GM21717 (cell line): ENCODE results near the gene HS3ST4.

ENCODE experiments used
- ATAC-seq: cut with Tn5 transposase; IDR thresholded peaks from one replicate; pipeline ENCODE4 v1.9.1; 2021; ENCODE audit warnings: mild to moderate bottlenecking, moderate library complexity; ENCODE audit not compliant: unreplicated experiment

Gene HS3ST4

DNA sequence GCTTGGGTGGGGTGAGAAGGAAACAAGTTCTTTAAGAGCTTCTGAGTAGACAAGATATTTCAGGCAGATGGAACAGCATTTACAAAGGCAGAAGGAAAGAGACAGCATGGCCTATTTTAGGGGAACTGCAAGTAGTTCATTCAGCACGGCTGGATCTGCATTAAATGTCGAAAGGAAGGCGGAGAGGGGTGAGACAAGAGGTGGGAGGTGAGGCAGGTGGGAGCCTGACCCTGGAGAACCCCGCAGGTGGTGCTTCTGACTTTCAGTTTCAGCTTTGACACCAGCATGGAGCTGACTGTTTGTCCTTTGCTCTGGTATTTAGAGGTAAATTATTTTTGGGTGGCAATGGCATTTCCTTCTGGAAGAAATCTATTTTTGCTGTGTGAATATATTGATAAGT is 194.8 kb downstream of the HS3ST4 start:
- ATAC-seq: no peak

DNA sequence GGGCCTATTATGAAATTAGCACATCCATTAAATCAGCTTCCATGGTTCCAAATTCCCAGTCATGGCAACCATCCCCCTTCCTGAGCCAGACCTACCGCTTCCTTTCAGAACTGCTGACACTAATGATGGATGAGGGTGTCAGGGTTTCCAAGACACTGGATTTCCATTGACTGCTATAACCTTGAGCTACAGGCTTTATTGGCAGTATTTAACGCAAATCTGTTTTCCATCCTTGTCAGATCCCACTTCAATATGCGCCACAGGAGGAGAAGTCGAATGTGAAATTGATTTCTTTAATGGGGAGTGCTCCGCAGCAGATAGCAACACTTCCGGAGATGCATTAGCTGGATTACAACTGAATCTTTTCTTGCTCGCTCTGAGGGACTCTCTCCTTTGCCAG is 197.1 kb downstream of the HS3ST4 start:
- ATAC-seq: no peak

DNA sequence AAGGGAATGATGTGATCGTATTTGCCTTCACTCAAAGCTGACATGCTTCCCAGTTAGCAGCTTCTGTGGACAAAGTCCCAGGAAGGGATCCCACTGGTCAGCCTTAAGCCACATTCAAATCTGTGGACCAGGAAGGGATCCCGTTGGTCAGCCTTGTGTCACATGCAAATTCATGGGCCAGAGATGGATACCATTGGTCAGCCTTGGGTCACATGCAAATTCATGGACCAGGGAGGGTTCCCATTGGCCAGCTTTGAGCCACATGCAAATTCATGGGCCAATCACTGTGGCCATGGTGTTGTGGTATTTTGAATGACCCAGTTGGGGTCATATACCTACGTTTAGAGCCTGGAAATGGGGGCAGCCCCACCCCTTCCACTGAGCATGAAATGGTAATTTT is 201.6 kb downstream of the HS3ST4 start:
- ATAC-seq: no peak

DNA sequence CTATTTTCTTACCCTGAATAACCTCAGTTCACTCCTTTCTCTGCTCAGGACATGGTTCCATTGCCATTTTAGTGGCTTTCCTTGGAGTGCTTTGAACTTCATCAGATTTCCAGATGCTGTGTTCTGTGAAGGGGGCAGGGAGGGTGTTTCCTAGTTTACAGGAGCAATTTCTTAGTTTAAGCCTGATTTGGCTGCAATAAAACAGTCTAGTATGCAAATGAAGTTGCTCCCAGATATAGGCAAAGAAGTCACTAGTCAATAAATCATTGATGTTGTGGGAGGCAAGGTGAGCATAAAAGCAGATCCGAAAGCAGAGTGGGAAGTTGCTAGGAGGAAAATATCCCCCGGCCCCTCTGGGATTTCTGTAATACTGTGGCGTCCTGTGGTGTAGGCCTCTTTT is 202.3 kb downstream of the HS3ST4 start:
- no peak for ATAC-seq

DNA sequence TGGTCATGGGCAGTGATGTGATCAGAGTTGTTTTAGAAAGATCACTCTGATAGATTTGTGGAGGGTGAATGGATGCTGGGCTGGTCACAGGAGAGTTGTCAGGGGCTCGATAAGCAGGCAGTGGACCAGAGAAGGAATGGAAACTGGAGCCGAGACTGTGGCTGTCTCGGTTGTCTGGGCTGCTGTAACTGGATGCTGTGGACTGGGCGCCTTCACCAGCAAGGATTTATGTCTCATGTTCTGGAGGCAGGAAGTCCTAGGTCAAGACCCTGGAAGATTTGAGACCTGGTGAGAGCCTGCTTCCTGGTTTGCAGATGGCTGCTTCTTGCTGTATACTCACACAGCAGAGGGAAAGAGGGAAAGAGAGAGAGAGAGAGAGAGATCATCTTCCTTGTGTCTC is 203.6 kb downstream of the HS3ST4 start:
- no peak for ATAC-seq

DNA sequence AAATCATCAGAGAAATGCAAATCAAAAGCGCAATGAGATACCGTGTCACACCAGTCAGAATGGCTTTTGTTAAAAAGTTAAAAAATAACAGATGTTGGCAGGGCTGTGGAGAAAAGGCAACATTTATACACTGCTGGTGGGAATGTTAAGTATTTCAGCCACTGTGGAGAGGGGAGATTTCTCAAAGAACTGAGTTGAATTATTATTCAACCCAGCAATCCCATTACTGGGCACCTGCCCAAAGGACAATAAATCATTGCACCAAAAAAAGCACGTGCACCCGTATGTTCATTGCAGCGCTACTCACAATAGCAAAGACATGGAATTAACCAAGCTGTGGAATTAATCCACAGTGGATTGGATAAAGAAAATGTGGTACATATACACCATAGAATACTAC is 204.7 kb downstream of the HS3ST4 start:
- no peak for ATAC-seq

DNA sequence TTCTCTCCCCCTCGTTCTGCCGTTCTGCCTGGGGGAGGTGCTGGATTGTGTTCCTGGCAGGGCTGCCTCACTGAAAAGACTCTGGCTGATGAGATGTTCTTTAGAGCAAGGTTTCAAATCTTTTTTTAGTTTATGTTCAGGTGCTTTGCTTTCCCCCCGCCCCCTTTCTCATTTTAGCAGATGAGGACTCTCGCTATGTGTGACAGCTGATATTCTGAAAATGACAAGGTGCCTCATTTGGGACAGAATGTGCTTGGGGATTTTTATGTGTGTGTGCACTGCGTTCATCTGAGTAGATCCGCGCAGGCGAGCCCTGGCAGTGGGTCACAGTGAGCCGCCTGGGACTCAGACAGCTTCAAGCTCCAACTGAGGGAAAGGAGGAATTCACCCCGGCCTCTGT is 205.9 kb downstream of the HS3ST4 start:
- no peak for ATAC-seq

DNA sequence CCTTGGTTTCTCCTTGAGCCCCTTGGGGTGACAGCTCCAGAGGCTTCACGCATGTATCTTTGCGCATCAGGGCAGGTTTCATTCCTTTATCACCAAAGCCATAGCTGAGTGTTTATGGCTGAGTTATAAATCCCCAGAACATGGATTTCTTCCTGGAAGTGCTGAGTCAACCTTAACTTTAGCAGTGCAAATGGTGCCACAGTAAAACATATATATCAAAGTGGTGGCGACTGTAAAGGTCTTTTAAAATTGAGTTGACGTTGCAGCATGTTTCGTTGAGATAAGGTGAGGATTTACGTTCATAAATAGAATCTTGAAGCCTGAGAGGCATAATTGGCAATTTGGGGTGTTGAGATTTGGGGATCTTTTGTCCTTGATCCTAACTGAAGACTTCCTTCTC is 214.1 kb downstream of the HS3ST4 start:
- no peak for ATAC-seq

DNA sequence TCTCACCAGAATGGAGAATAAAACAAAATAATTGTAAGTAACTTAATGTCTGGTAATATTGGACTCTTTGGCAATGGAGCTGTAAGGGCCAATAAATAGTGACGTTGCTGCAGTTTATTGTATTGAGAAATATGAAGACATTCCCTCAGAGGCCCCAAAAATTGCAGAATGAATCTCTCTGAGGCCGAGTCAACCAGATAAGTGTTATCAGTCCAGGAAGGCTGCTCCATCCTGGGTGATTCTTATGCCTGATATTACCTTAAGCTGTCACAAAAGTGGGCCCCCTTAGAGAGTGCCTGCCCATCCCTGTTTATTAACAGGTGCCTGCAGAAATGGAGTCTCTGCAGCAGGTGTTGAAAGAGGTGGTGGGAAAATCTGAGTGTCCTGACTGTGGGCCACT is 219.2 kb downstream of the HS3ST4 start:
- no peak for ATAC-seq

DNA sequence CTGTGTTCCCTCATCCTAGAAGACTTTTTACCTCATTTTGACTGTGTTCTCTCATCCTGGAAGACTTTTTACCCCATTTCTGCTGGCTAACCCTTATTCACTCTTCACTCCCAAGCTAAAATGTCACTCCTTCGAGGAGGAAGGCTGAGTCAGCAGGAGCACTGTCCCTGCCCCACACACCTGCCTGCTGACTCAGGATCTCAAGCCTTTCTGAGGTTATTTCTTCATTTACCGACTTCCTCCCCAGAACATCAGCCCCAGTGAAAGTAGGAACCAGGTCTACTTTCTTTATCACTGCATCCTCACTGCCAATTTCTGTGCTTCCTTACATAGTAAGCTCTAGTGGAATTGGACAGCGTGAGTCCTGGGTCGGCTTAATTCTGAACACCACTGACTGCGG is 220.6 kb downstream of the HS3ST4 start:
- ATAC-seq: no peak

DNA sequence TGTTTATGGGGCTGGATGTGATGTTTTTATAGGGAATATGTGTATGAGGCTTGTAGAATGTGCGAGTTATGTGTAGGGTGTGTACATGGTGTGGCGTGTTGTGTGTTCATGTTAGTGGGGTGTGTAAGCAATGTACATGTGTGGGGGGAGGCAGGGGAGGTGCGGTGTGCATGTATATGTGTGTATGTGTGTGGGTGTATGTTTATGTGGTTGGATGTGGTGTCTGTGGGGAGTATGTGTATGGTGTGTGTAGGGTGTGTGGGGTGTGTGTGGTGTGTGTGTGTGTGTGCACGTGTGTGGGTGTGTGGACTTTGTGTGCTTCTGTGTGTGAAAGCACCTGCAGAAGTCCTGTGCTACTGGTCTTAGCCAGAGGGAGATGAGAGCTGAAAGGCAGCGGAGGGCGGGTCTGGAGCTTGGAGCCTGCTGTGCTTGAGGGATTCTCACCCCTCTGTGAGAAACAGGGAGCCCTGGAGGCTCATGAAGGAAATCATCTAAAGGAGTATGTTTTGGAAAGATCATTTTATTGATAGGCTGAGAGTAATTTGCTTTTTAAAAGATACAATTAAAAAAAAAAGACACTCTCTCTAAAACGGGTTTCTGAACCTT is 222.7 kb downstream of the HS3ST4 start:
- ATAC-seq: no peak

DNA sequence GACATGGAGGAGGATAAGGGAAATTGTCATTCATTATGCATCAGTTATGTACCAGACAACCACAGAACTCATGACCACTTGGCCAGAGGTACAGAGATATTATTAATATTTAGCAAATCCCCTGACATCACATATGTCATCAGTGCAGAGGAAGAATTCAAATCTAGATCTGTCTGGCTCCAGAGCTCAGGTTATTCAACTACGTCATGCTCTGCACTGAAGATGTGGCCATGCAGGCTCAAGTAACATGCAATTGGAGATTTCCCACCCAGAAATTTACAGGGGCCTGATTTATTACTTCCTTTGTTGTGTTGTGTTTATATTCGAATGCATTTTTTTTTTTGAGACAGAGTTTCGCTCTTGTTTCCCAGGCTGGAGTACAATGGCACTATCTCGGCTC is 224.3 kb downstream of the HS3ST4 start:
- ATAC-seq: no peak

DNA sequence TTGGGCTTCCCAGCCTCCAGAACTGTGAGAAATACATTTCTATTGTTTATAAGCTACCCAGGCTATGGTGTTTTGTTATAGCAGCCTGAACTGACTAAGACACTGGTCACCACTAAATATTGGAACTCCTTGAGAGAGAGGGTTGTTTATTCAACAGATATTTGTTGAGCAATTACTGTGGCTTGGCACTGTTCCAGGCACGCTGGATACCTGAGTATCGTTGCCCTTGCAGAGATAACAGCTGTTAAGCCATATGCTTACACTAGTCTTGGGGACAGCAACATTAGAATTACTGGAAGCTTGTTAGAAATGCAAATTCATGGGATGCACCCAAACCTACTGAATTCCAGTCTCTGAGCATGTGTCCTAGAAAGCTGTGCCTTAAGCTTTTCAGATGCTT is 230.7 kb downstream of the HS3ST4 start:
- no peak for ATAC-seq

DNA sequence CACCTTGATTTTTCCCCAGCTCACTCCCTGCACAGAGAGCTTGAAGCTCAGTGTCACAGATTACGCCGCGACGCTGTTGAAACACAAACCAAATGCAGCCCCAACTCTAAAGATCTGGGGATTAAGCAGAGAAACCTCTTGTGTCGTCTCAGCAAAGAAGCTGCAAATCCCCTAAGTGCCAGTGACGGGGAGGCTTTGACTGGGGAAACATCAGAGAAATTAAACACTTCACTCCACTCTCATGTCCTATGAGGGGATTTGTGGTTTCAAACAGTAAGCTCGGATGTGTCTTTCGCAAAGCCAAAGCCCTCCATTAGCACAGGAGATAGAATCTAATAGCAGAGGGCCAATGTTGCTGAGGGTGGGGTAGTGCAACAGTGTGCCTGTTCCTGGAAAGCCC is 233.7 kb downstream of the HS3ST4 start:
- ATAC-seq: no peak

DNA sequence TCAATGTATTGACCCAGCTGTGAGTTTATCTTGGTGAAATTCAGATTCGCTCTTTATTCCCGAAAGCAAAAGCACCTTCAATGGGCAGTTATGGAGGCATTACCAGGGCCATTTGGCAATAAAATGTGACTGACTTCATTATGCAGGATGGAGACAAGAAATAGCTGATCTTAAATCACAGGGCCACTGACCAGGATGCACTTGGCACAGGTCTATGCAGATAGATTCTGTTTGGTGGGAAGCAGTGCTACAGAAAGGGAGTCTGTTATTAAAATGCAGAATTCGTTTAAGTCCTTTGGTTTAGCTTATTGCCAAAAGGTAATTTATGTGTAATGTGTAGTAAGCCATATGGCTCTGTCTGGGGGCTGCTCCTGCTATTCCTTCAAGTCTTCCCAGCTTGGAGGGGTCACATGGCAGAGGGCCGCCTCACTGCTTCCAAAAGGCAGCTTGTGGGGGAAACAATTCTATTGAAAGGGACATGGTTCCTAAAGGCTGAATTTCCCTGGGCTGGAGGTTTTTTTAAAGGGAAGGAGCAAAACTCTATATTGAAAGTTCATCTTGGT is 239.8 kb downstream of the HS3ST4 start:
- ATAC-seq: no peak

DNA sequence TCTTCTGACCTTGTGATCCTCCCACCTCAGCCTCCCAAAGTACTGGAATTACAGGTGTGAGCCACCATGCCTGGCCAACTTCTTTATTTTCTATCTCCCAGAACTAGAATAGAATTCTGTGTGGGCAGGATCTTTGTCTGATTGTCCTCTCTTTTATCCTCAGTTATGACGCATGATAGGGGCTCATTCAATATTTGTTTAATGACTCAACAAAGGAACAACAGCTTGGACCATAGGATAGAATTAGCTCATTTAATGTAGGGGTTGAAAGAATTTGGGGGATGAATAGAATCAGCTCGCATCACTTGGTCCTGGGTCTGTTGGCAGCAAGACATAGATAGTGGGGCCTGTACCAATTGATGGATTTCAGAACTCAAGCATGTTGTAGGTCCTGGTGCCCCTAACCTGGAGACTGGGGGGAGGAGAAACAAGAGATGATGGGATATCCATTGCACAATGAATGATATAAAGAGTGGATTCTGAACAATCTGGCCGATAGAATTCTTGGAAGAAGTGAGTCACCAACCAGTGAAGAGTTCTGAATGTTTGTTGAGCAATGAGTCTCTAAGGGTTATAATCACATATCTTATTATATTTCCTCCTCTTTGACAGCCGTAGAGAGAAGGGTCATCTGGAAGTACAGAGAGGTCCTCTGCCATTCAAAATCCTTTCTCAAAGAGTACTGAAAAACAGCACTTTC is 250.2 kb downstream of the HS3ST4 start:
- ATAC-seq: no peak

DNA sequence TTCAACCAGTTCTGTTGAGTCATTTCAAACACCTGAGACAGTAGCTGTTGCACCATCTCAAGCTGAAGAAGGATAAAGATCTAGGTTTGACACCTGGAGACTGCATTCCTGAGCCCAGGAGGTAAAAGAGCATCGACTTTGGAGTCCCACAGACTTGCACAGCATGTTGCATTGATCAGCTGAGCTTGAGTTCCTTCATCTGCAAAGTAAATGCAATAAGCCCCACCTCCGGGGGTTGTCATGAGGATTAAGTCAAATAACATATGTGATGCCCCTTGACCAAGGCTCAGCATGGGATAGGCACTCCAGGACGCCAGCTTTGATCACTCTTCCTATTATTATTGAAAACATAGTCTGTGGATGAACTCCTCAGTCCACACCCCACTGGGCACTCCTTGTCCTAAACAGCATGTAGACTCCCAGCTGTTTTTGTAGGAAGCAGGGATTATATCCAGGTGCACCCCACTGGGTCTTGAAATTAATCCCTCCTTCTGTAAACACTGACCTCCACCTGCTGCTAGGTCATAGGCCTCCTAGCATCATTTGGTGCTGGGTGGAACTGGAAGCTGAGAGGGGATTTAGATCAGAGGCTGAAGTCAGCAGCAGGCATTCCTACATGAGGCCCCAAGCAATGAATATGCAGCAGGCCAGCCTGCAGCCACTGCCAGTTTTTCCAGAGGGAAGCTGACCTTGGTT is 259.0 kb downstream of the HS3ST4 start:
- no peak for ATAC-seq

DNA sequence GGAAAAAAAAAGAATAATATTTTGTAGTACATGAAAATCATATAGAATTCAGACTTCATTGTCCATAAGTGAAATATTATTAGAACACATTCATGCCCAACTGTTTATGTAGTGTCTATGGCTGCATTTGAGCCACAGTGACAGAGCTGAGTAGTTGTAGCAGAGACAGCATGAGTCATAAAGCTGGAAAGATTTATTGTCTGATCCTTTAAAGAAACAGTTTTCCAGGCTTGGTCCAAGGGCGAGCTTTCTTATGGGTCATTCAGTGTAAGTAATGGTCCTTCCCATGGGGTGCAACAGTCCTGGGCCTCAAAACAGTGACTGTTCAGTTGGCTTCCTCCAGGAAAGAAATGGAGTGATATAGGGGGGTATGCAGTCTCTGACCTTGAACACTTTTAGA is 260.2 kb downstream of the HS3ST4 start:
- ATAC-seq: no peak

DNA sequence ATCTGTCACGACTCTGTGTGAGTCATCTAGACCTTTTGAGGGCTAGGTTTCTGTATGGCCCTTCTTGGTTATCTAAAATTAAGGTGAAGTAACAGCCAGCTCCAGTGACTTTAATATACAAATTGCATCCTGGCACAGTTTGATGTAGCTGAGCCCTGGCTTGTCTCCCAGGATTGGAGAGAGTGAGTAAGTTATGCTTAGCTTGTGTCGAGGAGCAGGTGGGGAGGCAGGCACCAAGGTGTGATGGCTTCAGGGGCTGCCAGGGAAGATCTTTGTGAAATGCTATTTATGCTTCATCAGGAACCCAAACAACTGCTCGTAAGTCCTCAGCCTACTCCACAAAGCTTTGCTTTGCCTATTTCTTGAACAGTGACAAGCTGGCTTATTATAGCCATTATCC is 261.2 kb downstream of the HS3ST4 start:
- ATAC-seq: no peak

DNA sequence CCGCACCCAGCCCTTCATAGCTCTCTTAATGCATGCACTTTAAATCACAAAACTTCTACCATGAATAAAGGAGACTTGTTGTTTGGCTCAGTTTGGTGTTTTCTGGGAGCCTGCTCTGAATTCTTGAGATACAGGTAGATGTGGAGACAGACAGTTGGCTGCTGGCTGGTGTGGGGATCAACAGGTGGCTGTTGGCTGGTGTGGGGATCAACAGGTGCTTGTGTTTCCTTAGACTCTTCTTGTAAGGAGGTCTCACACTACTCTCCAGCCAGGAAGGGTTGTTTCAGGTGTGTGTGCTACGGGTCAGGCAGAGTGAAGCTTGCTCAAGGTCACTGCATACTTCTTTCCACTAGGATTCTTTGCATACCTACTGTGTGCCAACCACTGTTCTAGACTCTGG is 265.9 kb downstream of the HS3ST4 start:
- ATAC-seq: no peak

DNA sequence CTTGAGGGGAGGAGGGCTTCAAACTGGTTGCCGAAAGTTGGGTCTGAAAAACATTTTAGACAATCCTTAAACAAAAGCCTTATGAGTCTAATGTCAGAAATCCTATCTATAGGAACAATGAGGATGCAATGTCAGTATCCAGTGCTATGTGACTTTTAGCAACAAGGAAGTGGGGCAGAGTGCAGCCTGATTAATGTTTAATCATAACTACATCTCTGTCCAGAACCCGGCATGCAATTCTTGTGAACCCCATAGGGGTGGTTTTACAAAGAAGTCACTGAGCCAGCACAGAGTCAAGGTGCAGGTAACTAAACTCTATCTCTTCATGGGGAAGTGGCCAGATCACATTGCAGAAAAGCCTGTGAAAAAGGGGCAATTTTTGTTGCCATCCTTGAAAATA is 267.5 kb downstream of the HS3ST4 start:
- ATAC-seq: no peak
